ENCODE measurements around the gene GOT1. TPM values are rescaled to one million over a fixed set of nuclear protein-coding genes. Genes with fewer than 3 reads are reported as not detected.
A peak's percentile ranks its signal among the peaks of the same experiment; 100 is the strongest.

GOT1 gene
- total RNA-seq, 1 experiment from 2014 or later = 48.1 TPM

- Histone ChIP-seq H3K4me3 (no peak overlapping the region), H3K9me3 (replicated peaks) (no peaks in the 10 kb centered on the region), H3K4me1 (no peaks in the 10 kb centered on the region; the same call in 1 of the 2 replicates), H3K27me3 (no peaks in the 10 kb centered on the region), H3K27ac (no peak overlapping the region), H3K36me3 (peaks cover 18% of the 10 kb centered on the region)
- peak in 1 of 2 experiments; percentile 11 for DNase-seq
Measured at GRCh38 chr10:99425204-99425603, 5.2 kb downstream of the GOT1 start.

GRCh38 chr10:99424656-99425055, 5.8 kb downstream of the GOT1 start:
- H3K4me3 ChIP-seq = no peak overlapping the region
- no peaks in the 10 kb centered on the region for H3K27me3 ChIP-seq

GRCh38 chr10:99422529-99423096, 7.8 kb downstream of the GOT1 start:
- no peaks in the 10 kb centered on the region for H3K4me1 ChIP-seq
- DNase-seq = no peak
- H3K27ac ChIP-seq = no peak overlapping the region
- H3K9me3 ChIP-seq (replicated peaks) = no peaks in the 10 kb centered on the region
- H3K4me3 ChIP-seq = no peak overlapping the region
- H3K36me3 ChIP-seq = peaks cover 36% of the 10 kb centered on the region
- H3K27me3 ChIP-seq = no peaks in the 10 kb centered on the region

More at GRCh38 chr10:99424656-99425055, 5.8 kb downstream of the GOT1 start:
- H3K9me3 ChIP-seq (replicated peaks) = no peaks in the 10 kb centered on the region
- no peak overlapping the region for H3K27ac ChIP-seq
- no peak for DNase-seq
- peaks cover 24% of the 10 kb centered on the region for H3K36me3 ChIP-seq
- H3K4me1 ChIP-seq = no peaks in the 10 kb centered on the region; the same call in 1 of the 2 replicates

DNA sequence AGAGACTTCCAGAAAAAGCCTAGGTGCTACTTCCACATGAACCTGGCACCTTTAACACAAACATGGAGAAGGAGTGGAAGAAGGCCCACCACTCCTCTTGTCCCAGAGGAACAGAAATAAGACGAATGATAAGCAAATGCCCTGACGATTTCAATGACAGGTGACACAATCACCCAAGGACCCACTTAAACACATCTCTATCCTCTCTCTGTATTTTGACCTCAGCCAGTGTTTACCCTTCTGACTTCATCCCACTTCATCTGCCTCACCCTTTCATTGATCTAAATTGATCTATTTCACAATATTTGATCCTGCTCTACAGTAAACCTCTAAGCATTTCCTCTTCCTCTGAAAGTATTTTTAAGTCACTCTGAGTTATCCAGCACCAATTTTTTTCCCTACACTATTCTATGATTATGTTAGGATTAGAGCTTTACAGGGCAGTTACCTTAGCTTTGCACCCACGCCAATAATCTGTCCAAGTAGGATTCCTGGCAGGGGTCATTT, 9.1 kb downstream of the GOT1 start:
- Histone ChIP-seq H3K27ac (no peak overlapping the region), H3K9me3 (replicated peaks) (peaks cover 3% of the 10 kb centered on the region; the same call in 1 of the 2 replicates), H3K4me1 (no peaks in the 10 kb centered on the region), H3K36me3 (peaks cover 35% of the 10 kb centered on the region), H3K4me3 (no peak overlapping the region), H3K27me3 (no peaks in the 10 kb centered on the region)
- no peak for DNase-seq

GRCh38 chr10:99419688-99420087, 10.7 kb downstream of the GOT1 start:
- Histone ChIP-seq H3K27ac (no peak overlapping the region), H3K4me1 (no peaks in the 10 kb centered on the region), H3K9me3 (replicated peaks) (peaks cover 4% of the 10 kb centered on the region; the same call in 1 of the 2 replicates), H3K36me3 (peaks cover 33% of the 10 kb centered on the region), H3K27me3 (no peaks in the 10 kb centered on the region), H3K4me3 (no peak overlapping the region)
- no peak for DNase-seq

DNA sequence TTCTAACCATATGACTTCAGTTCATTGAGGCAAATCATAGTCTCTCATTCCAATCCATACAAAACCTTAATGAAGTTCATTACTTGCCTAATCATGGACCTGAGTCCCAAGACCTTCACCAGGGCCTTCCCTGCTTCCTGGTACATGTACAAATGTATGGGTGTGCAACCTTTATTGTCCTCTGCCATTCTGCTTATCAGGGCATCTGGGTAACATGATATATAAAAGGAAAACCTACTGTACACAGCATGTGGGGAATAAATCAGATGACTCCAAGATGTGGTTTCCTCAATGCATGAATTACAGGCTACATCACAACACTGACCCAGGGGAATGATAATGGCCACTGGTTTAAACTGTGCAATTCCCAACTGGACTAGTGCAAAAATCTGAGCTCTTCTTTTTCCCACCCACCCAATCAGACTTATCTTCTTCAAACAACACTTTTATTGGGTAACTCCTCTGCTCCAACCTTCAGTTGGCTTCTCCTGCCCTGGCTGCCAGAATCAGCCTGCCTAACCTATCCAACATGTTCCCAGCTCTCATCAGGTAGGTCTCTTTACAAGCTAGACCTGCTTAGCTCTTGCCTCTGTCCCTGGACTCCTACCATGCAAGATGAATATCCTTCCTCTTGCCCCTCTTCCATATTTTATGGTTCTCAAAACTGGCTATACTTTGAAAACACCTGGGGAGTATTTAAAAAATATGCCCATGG, 11.4 kb downstream of the GOT1 start:
- no peak overlapping the region for H3K4me3 ChIP-seq
- no peak for DNase-seq
- no peak overlapping the region for H3K27ac ChIP-seq
- no peaks in the 10 kb centered on the region for H3K4me1 ChIP-seq
- H3K27me3 ChIP-seq = no peaks in the 10 kb centered on the region
- peaks cover 28% of the 10 kb centered on the region for H3K36me3 ChIP-seq
- H3K9me3 ChIP-seq (replicated peaks) = peaks cover 4% of the 10 kb centered on the region; the same call in 1 of the 2 replicates

DNA sequence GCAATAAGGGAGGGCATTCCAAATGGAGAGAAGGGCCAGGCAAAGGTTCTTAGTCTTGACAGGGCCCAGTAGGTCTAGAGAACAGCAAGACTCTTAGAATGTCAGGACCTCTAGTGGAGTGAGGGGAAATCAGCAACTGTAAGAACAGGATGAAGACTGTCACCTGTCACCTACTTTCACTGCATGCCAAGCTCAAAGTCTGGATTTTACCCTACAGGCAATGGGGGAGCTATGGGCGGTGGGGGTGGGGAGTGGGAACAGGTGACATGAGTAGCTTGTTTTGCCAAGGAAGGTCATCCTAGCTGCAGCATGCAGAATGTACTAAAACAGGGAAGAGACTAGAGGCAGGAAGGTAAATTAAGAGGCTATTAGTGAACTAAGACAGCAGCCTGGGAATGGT, 18.3 kb downstream of the GOT1 start:
- Histone ChIP-seq H3K4me1 (no peaks in the 10 kb centered on the region), H3K27ac (no peak overlapping the region), H3K9me3 (replicated peaks) (peaks cover 4% of the 10 kb centered on the region; the same call in 1 of the 2 replicates), H3K4me3 (no peak overlapping the region), H3K27me3 (no peaks in the 10 kb centered on the region), H3K36me3 (peaks cover 13% of the 10 kb centered on the region; the same call in 1 of the 2 replicates)
- DNase-seq = no peak

- no peak overlapping the region for H3K27ac ChIP-seq
- no peak overlapping the region for H3K4me3 ChIP-seq
- no peaks in the 10 kb centered on the region for H3K4me1 ChIP-seq
- no peak for DNase-seq
- H3K36me3 ChIP-seq = peaks cover 16% of the 10 kb centered on the region; the same call in 1 of the 2 replicates
- H3K27me3 ChIP-seq = no peaks in the 10 kb centered on the region
- peaks cover 3% of the 10 kb centered on the region; the same call in 1 of the 2 replicates for H3K9me3 ChIP-seq (replicated peaks)
Measured at GRCh38 chr10:99411546-99411945, 18.9 kb downstream of the GOT1 start.

GRCh38 chr10:99410876-99411275, 19.5 kb downstream of the GOT1 start:
- Histone ChIP-seq H3K4me3 (no peak overlapping the region), H3K36me3 (peaks cover 22% of the 10 kb centered on the region), H3K4me1 (no peaks in the 10 kb centered on the region), H3K27ac (no peak overlapping the region), H3K27me3 (no peaks in the 10 kb centered on the region), H3K9me3 (replicated peaks) (no peaks in the 10 kb centered on the region)
- DNase-seq = no peak

DNA sequence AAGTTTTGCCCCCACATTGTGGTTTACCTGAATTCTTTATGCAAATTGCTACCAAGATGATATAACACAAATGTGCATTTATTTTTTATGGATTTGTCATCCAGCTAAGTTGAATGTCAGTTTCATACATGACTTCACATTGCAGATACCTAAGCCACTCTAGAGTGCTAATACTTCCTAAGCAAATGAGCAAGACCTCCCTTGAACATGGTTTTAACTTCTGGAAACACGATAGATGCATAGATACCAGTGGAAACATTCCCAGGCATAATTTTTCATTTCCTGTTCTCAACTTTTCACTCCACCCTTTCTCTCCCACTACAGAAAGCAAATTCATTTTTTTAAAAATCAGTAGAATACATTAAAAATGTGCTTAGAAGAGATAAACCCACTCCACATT, 20.3 kb downstream of the GOT1 start:
- H3K27ac ChIP-seq = no peak overlapping the region
- no peaks in the 10 kb centered on the region for H3K27me3 ChIP-seq

DNA sequence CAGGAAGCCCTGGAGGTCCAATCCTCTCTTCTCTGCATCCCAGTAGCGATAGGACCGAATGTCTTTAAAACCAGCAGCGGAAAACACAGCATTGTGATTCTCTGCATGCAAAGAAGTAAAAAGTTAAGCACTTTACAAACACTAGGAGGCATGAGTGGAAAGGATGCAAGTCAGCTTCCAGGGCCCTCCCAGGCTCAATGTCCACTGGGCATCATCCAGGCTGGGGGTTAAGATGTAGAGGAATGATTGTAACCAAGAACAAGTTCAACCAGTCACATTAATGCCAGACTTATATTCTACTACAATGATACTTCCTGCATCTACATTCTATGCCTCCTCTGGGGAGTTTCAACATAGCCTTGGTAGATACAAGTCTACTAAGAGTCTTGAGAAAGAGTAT, 24.3 kb downstream of the GOT1 start:
- Histone ChIP-seq H3K4me1 (no peaks in the 10 kb centered on the region), H3K27me3 (no peaks in the 10 kb centered on the region), H3K36me3 (peaks cover 40% of the 10 kb centered on the region), H3K4me3 (no peak overlapping the region), H3K27ac (no peak overlapping the region), H3K9me3 (replicated peaks) (no peaks in the 10 kb centered on the region)
- no peak for DNase-seq

More for the DNA sequence above, 20.3 kb downstream of the GOT1 start:
- peaks cover 30% of the 10 kb centered on the region for H3K36me3 ChIP-seq
- no peak overlapping the region for H3K4me3 ChIP-seq
- no peaks in the 10 kb centered on the region for H3K4me1 ChIP-seq
- H3K9me3 ChIP-seq (replicated peaks) = no peaks in the 10 kb centered on the region
- DNase-seq = no peak

DNA sequence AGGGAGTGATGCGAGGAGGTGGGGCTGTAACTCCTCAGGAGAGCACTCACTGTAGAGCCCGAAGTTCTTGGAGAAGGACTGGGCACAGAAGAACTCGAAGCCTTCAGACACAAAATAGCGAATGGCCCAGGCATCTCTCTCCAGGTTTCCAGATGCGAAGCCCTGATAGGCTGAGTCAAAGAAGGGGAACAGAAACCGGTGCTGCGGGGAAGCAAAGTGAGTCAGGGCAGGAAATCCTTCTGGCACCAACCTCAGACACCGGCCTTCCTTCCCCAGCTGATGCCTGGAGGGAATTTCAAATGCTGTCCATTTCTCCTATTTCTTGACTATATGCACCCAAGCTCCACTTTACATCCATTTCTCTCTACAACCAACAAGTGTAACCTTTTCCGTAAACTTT, 26.8 kb downstream of the GOT1 start:
- H3K36me3 ChIP-seq = peaks cover 52% of the 10 kb centered on the region
- DNase-seq = no peak

DNA sequence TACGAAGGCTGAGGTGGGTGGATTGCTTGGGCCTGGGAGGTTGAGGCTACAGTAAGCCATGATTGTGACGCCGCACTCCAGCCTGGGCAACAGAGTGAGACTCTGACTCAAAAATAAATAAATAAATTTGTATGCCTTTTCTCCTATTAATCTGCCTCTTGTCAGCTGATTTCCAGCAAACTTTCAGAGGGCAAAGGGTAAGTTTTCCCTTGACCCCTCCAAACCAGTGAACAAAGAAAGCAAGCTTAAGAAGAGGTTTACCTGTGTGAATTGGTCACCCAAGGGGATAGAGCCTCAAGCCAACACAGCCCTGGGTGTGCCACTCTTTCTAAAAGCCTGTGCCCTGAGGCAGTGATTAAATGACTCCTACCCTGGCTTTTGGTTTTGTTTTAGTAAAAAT, 30.8 kb downstream of the GOT1 start:
- Histone ChIP-seq H3K27ac (no peak overlapping the region), H3K36me3 (peaks cover 44% of the 10 kb centered on the region), H3K4me3 (no peak overlapping the region), H3K4me1 (peaks cover 21% of the 10 kb centered on the region), H3K9me3 (replicated peaks) (no peaks in the 10 kb centered on the region), H3K27me3 (no peaks in the 10 kb centered on the region)
- no peak for DNase-seq

More for the DNA sequence above, 26.8 kb downstream of the GOT1 start:
- no peaks in the 10 kb centered on the region for H3K4me1 ChIP-seq
- H3K27ac ChIP-seq = no peak overlapping the region
- no peaks in the 10 kb centered on the region for H3K27me3 ChIP-seq
- H3K9me3 ChIP-seq (replicated peaks) = no peaks in the 10 kb centered on the region
- H3K4me3 ChIP-seq = no peak overlapping the region

DNA sequence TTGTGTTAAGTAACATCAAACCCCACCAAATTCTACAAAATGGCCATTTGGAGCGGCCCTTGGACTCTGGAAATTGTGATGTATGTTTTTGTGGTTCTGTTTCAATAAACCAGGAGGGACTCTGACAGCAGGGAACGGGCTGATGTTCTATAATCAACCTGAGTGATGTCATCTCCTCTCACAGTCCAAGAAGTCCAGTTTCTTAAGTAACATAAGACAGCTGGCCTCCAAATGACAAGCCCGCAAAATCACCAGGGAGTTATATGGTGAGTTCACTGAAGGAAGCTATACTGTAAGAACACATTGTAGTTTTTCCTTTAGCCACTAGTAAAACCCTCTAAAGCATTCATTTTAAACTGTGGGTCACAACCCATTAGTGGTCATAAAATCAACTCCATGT, 34.0 kb downstream of the GOT1 start:
- Histone ChIP-seq H3K27ac (peak overlapping the region; percentile 60), H3K4me3 (no peak overlapping the region), H3K9me3 (replicated peaks) (no peaks in the 10 kb centered on the region), H3K27me3 (no peaks in the 10 kb centered on the region), H3K36me3 (peaks cover 32% of the 10 kb centered on the region), H3K4me1 (peaks cover 25% of the 10 kb centered on the region)
- peak; percentile 11 to 28 for DNase-seq

DNA sequence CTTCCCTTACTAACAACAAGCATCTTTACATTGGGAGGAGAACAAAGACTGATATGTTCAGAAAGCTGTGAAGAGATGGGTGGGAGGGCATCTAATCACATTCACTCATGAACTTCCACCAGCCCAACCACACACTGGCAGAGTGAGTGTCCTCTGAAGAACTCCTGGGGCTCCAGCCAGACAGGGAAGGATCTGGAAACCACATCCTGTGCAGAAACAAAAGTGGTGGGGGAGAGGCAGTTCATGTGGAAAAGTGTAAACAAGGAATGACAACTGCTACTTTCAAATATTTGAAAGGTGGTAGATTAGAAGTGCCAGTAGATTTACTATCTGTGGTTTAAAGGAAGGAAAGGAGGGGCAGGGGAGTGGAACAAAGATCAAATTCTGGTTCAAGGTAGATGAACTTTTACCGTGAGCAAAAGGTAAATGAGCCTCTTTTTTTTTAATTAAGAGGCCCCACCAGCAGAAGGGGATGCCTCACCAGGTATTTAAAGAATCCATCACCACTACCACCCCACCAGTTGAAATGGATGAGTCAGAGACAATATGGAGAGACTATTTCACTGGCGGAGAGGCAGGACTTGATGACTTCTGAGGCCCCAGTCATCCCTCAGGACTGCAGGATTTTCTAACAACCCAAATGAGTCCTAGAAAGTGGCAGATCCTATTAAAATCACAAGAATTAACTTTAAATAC, 34.5 kb downstream of the GOT1 start:
- peak overlapping the region; percentile 60 for H3K27ac ChIP-seq
- peaks cover 25% of the 10 kb centered on the region for H3K4me1 ChIP-seq

More for the DNA sequence above, 34.5 kb downstream of the GOT1 start:
- Histone ChIP-seq H3K36me3 (peaks cover 28% of the 10 kb centered on the region), H3K27me3 (no peaks in the 10 kb centered on the region), H3K4me3 (no peak overlapping the region), H3K9me3 (replicated peaks) (no peaks in the 10 kb centered on the region)
- peak; percentile 64 to 68 for DNase-seq

Data from SJCRH30 (cell line).